ENCODE results near the gene PCK2.

The PCK2 gene

GRCh38 chr14:24150567-24150966, 56.5 kb downstream of the PCK2 start:
- DNase-seq (ENCODE audit: low read depth in 4 of 4, low spot score in 1 of 4), result no peak

- no peak for DNase-seq (ENCODE audit: low read depth in 4 of 4, low spot score in 1 of 4)
These were observed 56.9 kb downstream of the PCK2 start for GRCh38 chr14:24150993-24151392.

- no peak for DNase-seq (ENCODE audit: low read depth in 4 of 4, low spot score in 1 of 4)
These were observed 57.4 kb downstream of the PCK2 start for GRCh38 chr14:24151404-24152080.
